Adrenal gland (tissue), 12 donors: ENCODE results near the gene ZFR. TPM values are rescaled to one million over a fixed set of nuclear protein-coding genes. Genes with fewer than 3 reads are reported as not detected.
A peak's percentile ranks its signal among the peaks of the same experiment; 100 is the strongest.

Source experiments
- DNase-seq, 7 donors: peaks; one replicate each; pipeline ENCODE4 v3.0.0-alpha.2; 2019 to 2020
- H3K27ac ChIP-seq, 5 donors: fragments of 200-600 bp; sonication (generic) in 4 of 5; 1 replicate in 3 of 5; 2 replicates in 2 of 5; pipeline versions ENCODE4 v1.5.1 to v1.8.0; 2016 to 2020; ENCODE audit warnings: mild to moderate bottlenecking in 1 of 5
- H3K27me3 ChIP-seq: fragments of 200-600 bp; 2 replicates; pipeline ENCODE4 v1.8.0; 2021
- H3K36me3 ChIP-seq, 2 donors: fragments of 200-600 bp; replicated peaks in 1 of 2; 1 replicate in 1 of 2; 2 replicates in 1 of 2; pipeline versions ENCODE4 v1.5.1 to v1.8.0; 2018 to 2022
- H3K4me1 ChIP-seq, 2 donors: fragments of 200-600 bp; replicated peaks in 1 of 2; 1 replicate in 1 of 2; 2 replicates in 1 of 2; pipeline versions ENCODE4 v1.5.1 to v1.8.0; 2018 to 2021
- H3K4me3 ChIP-seq, 4 donors: fragments of 200-600 bp; sonication (generic) in 3 of 4; one replicate each; pipeline ENCODE4 v1.5.1; 2016 to 2018
- H3K9me3 ChIP-seq, 3 donors: fragments of 200-600 bp; sonication (generic) in 1 of 3; replicated peaks in 1 of 3; 1 replicate in 2 of 3; 2 replicates in 1 of 3; pipeline versions ENCODE4 v1.5.1 to v1.8.0; 2016 to 2021
- CTCF ChIP-seq, 6 experiments: fragments of 450-650 bp in 4 of 6; fragments of 200-600 bp in 2 of 6; sonication (generic) in 1 of 6; IDR thresholded peaks; 1 replicate in 5 of 6; 2 replicates in 1 of 6; pipeline versions ENCODE4 v1.5.1 to v1.8.0; 2016 to 2021; ENCODE audit warnings: antibody characterized with exemption in 6 of 6, mild to moderate bottlenecking in 2 of 6, moderate library complexity in 1 of 6
- POLR2A ChIP-seq, 2 donors: fragments of 450-650 bp; IDR thresholded peaks; one replicate each; pipeline ENCODE4 v1.6.1; 2017; ENCODE audit warnings: antibody characterized with exemption in 2 of 2, mild to moderate bottlenecking in 2 of 2, moderate library complexity in 1 of 2
- WGBS, 4 donors: extraction: QIAGEN DNeasy Blood & Tissue Kit in 2 of 4; methylation state at CpG; one replicate each; pipeline versions ENCODE4 v1.1.5 to v1.1.7; 2013 to 2017; 5-methylcytosine and 5-hydroxymethylcytosine counted together
- intact Hi-C, 2 donors: fragments of 100-400 bp; cut with DNase I; formaldehyde crosslinking; loops; one replicate each; pipeline versions ENCODE4 v1.14.1 to v1.15.0; 2022 to 2023
- polyA plus RNA-seq, 3 donors: library from polyadenylated mRNA; stranded (reverse); fragments of 200-250 nt in 2 of 3; fragments of 350-450 nt in 1 of 3; fragmentation: Illumina TruSeq in 1 of 3; extraction: RNeasy Lipid Tissue Mini Kit (QIAGEN cat#74804) in 1 of 3; gene quantifications; one replicate each; pipeline ENCODE4 v1.2.3, GENCODE V29; 2013 to 2014
- total RNA-seq, 9 donors: library from RNA; depleted of rRNA in 4 of 9; stranded (reverse); fragments of >200 nt in 4 of 9; fragments of 120-200 nt in 1 of 9; fragmentation: NEBNext Ultra II Directional in 1 of 9; extraction: Animal tissue kit (Norgen Biotek cat#: 25700) in 1 of 9; gene quantifications; one replicate each; pipeline versions ENCODE4 v1.1.0 to v1.2.4, GENCODE V29; 2013 to 2023
- donor health status: healthy with polysubstance abuse.
- donor health status: Bipolar disorder and iron deficiency.
- donor health status: DM: yes; HTN: yes; CAD: no.
- donor health status: DM: no; HTN: no; CAD: no.
- donor health status: DM: no; HTN: no; CAD: no.
- donor health status: DM: yes; HTN: yes; CAD: no.

Gene ZFR
- total and polyA plus RNA-seq, 12 donors: 29.4 to 154 (median 72.7) TPM

GRCh38 chr5:32445287-32445758 lies 783 bp upstream of the ZFR start:
- no peak for DNase-seq
- H3K36me3 ChIP-seq: no peaks in the 10 kb centered on the region
- H3K4me3 ChIP-seq: peak overlapping the region in 1 of 4 donors; percentile 93
- no peaks in the 10 kb centered on the region for H3K27me3 ChIP-seq
- WGBS, 4 donors: 76 to 79% (median 79%) methylated on average over 10 of the region's 10 CpGs
- no peaks in the 10 kb centered on the region for H3K9me3 ChIP-seq
- H3K4me1 ChIP-seq: peaks cover 0 to 29% of the 10 kb centered on the region in 2 donors
- no peak overlapping the region for H3K27ac ChIP-seq
- intact Hi-C loops: no loop called here
- no peak for TF ChIP-seq POLR2A (IDR thresholded peaks at IDR 0.05)
- no peak for TF ChIP-seq CTCF (IDR thresholded peaks at IDR 0.05)

DNA sequence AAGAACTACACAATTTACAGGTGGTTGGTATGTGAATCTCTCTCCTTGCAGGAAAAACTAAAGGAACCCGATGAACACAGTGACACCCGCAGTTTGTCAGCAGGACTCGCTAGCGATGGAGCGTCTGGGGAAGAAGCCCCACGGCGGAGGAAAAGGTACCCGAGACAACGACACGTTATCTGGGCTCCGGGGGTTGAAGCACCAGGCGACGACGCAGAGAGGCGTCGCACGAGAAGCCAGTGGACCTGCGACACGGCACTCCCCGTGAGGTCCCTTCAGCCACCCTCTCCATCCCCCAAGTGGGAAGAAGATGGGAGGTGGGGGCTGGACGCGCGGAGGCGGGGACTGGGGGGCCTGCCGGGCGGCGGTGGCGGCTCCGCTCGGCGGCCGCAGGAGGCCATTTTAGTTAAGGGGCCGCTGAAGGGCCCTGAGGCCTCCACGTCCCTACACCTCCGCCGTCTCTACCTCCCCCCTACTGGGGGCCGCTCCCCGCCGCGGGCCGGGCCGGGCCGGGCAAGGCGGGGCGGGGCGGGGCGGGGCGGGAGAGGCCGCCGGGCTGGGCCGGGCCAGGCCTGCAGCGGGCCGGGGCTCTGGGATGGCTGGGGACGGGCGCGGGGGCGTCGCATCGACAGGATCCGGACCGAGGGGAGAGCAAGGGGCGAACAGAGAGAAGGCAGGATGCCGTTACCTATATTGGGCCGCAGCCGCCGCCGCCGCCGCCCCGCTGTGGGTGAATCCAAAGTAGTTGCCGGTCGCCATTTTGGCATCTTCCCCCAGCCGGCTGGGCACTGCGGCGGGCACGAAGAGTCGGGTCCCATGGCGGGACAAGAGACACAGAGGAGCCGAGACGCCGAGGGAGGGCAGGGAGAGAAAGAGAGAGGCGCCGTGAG lies 754 bp downstream of the ZFR start:
- Histone ChIP-seq H3K27me3 (no peaks in the 10 kb centered on the region), H3K4me1 (peaks cover 7 to 38% of the 10 kb centered on the region in 2 donors)
- peak; percentile 33 to 62 (median 51) for DNase-seq

GRCh38 chr5:32443145-32443540 lies 1.4 kb downstream of the ZFR start:
- intact Hi-C loops: no loop called here
- Histone ChIP-seq H3K9me3 (no peaks in the 10 kb centered on the region), H3K27ac (peak overlapping the region; percentile 60 to 98 (median 97)), H3K4me1 (peaks cover 7 to 44% of the 10 kb centered on the region in 2 donors), H3K27me3 (no peaks in the 10 kb centered on the region), H3K36me3 (no peaks in the 10 kb centered on the region), H3K4me3 (peak overlapping the region in 3 of 4 donors; percentile 42 to 93 (median 69))
- DNase-seq: no peak
- WGBS, 4 donors: 9 to 17% (median 13%) methylated on average over 7 of the region's 7 CpGs
- TF ChIP-seq CTCF (IDR thresholded peaks at IDR 0.05): no peak
- TF ChIP-seq POLR2A (IDR thresholded peaks at IDR 0.05): no peak

More for the DNA sequence above, 754 bp downstream of the ZFR start:
- intact Hi-C loops: no loop called here
- Histone ChIP-seq H3K27ac (peak overlapping the region; percentile 86 to 98 (median 97)), H3K9me3 (no peaks in the 10 kb centered on the region), H3K36me3 (no peaks in the 10 kb centered on the region), H3K4me3 (peak overlapping the region; percentile 19 to 93 (median 56))
- TF ChIP-seq CTCF (IDR thresholded peaks at IDR 0.05): no peak
- no peak for TF ChIP-seq POLR2A (IDR thresholded peaks at IDR 0.05)
- 0 to 7% (median 1%) methylated on average over 3 to 83 of the region's 83 CpGs for WGBS, 4 donors

DNA sequence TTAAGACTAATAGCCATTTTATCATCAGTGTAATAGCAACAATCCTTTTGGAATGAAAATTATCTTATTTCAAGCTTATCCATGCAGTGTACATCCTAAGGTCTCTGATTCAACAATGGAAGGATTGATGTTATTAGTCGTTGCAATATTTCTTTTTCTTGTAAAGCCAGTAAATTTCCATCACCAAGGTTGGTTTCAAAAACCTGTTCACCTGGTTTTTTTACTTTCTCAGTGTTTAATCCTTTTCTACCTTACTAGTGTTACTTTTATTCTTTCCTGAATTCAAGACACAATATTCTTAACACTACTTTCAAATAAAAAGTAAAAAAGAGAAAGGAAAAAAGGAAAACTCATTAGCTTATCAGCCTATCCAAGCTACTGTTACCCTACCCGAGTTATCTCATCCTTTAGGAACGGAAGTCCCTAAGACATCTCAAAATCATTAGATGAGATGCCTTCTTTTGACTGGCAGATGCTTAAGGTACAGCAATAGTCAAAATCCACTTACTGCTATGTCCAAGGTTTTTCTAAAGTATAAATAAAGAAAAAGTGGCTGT lies 5.4 kb downstream of the ZFR start:
- no peak for DNase-seq
- TF ChIP-seq CTCF (IDR thresholded peaks at IDR 0.05) (no peak), POLR2A (IDR thresholded peaks at IDR 0.05) (no peak)
- H3K9me3 ChIP-seq: no peaks in the 10 kb centered on the region
- H3K27me3 ChIP-seq: no peaks in the 10 kb centered on the region
- no peak overlapping the region for H3K4me3 ChIP-seq
- intact Hi-C loops: no loop called here
- peaks cover 10 to 70% of the 10 kb centered on the region in 2 donors for H3K4me1 ChIP-seq
- 53 to 67% (median 57%) methylated on average over 3 of the region's 3 CpGs for WGBS, 4 donors
- no peak overlapping the region for H3K27ac ChIP-seq
- no peaks in the 10 kb centered on the region for H3K36me3 ChIP-seq
